GM12801 (cell line): ENCODE results near the gene EPHB2.

Experiments
- CTCF ChIP-seq: IDR thresholded peaks from one replicate; pipeline ENCODE4 v1.5.1; 2011; ENCODE audit warnings: control low read depth; ENCODE audit not compliant: insufficient read length; ENCODE audit errors: extremely low read depth

Gene EPHB2

GRCh38 chr1:22709227-22709626 lies 1.4 kb upstream of the EPHB2 start:
- TF ChIP-seq CTCF, result no peak

DNA sequence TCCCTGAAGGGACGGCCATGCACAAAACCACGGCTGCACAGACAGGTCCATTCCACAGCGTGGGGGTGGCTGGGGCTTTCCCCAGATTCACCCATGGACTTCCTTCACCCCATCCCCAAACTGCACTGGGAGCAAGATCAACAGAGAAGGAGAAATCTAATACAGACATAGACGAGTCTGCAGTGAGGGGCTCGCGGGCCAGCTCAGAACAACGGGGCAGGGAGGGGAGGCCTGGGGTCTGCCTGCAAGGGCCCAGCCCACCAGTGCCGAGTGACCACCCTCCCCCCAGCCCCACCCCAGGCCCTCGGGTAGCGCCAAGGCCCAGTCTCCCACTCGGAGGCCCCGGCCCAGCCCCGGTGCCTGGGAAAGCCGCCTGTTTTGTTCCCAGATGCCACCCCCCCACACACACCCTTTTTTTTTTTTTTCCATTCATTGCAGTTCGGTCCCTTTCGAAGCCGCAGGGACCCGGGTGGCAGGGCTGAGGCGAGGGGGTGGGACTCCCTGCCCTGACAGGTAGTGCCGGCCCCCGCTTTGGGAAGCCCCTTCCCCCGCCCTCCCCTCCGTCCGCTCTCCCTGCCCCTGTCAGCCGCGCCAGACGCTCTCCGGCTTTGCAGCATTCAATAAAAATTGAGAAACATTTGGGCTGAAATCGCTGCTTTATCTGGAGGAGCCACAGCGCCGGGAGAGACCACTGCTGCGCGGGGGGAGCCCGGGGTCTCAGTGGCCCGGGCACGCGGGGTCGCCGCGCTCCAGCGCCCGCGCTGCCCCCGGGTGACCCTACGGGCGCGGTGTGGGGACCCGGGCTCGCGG lies 543 bp upstream of the EPHB2 start:
- TF ChIP-seq CTCF, result no peak

- TF ChIP-seq CTCF, result no peak
These were observed 432 bp downstream of the EPHB2 start for GRCh38 chr1:22711071-22711470.

DNA sequence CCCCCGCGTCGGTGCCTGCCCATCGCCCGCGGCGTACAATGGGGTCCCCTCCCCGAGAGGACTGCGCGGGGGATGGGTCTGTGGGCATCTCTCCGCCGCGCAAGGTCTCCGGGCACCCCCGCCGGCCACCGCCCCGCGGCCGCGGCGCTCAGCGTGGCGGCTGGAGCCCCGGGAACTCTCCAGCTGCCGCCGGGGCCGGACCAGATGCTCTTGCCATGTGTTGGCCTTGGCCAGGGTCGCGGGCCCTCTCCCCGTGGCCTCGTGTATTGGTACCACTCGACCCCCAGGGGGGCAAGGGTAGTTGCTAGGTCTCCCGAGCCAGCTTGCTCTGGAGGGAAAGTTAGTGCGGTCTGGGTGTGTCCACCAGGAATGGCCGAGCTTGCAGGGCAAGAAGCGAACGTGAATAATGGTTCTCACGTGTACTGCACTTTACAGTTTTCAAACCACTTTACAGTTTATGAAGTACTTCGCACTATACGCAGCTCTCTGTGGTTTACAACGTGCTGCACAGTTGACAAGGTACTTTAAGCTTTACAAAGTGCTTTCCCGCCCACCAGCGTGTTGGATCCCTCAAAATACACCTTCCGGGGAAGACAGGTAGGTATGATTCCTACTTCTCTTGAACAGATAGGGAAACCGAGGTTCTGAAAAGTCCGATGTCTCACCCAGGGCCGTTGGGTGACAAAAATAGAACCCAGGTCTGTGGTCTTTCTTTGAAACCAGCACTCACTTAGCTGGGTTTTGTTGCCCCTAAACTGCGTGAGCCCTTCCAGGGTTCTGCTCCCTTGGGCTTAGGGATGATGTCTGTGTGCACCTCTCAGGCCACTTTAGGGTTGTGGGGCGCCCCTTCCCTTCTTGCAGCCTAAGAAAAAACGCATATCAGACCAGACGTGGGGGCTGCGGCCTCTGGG lies 1.2 kb downstream of the EPHB2 start:
- no peak for TF ChIP-seq CTCF

GRCh38 chr1:22712502-22713271 lies 2.0 kb downstream of the EPHB2 start:
- no peak for TF ChIP-seq CTCF

GRCh38 chr1:22714455-22714854 lies 3.8 kb downstream of the EPHB2 start:
- no peak for TF ChIP-seq CTCF

DNA sequence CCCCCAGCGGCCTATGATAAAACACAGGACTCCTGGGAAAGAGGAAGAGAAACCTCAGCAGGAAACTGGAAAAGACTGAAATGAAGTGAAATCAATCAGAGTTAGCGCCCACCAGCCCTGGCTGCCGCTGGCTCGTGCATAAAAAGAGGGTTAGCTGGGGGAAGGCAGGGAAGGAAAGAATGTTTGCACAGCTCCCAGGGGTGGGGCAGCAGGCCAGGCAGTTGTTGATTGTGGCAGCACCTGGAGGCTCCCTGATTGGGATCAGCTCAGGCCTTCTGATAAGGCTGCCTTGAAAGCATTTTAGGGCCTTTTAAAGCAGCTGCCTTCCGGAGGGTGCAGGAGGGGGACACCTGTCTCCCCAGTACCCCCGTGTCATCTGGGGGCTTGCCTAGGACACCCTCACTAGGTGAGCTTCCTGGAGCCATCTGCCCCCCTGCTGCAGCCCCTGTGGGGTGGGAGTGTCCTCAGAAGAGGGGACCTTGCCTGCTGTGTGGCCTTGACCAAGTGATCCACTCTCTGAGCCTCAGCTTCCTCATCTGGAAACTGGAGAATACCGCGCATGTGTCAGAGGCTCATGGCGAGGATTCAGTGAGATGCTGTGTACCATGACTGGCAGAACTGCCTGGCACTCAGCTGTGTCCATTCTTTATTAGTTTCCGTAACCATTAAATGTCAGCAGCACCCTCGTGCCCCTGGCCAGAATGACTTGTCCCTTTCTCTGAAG lies 6.6 kb downstream of the EPHB2 start:
- no peak for TF ChIP-seq CTCF
